Measurements from ENCODE around the gene PROM1.

Gene PROM1, protein sequence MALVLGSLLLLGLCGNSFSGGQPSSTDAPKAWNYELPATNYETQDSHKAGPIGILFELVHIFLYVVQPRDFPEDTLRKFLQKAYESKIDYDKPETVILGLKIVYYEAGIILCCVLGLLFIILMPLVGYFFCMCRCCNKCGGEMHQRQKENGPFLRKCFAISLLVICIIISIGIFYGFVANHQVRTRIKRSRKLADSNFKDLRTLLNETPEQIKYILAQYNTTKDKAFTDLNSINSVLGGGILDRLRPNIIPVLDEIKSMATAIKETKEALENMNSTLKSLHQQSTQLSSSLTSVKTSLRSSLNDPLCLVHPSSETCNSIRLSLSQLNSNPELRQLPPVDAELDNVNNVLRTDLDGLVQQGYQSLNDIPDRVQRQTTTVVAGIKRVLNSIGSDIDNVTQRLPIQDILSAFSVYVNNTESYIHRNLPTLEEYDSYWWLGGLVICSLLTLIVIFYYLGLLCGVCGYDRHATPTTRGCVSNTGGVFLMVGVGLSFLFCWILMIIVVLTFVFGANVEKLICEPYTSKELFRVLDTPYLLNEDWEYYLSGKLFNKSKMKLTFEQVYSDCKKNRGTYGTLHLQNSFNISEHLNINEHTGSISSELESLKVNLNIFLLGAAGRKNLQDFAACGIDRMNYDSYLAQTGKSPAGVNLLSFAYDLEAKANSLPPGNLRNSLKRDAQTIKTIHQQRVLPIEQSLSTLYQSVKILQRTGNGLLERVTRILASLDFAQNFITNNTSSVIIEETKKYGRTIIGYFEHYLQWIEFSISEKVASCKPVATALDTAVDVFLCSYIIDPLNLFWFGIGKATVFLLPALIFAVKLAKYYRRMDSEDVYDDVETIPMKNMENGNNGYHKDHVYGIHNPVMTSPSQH

DNA sequence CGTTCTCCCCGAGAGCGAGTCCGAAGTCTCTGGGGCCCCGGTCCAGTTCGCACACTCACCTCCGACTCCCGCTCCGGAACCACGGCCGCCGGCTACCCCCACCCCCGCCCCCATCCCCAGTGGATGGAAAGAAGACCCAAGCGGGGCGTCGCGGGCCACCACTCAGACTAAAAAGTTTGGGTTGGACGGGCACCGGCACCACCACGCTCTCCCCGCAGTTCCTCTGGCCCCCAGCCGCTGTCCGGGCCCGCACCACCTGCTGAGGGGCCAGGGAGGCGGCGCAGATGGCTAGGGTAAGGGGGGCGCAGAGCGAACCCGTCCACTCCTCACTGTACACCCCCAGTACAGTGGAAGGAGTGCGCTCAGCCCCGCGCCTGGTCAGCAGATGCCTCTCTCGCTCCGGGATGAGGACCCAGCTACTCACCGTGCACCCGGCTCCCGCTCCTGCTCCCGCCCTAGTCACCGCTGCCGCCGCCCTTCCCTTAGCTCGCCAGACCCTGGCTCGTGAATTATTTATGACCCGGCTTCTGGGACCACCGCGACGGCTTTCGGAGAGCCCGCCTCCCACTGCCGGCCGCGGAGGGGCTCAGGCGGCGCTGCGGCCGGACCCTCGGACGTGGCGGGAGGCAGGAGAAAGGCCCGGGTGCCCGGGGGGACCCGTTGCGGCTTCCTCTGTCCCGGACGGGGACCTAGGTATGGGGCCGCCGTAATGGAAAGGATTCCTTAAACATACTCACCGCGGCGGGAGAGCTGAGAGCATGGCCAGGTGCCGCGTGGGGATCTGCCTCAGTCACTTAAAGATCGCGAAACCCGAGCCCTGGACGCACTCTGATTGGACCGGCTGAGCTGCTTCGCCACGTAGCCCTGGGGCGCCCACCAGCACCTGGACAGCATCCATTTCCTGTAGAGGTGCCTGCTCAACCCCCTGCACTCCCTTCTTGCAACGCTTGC lies at the start of gene PROM1:
Gene PROM1, minus strand, starts transcription at position 783 of the 951 bp plus-strand sequence. CDS start 8,117 bp downstream, outside the sequence.
- DNase-seq = peak; percentile 53 to 63

- no peak for DNase-seq
Observed at GRCh38 chr4:16133406-16133805, 49.6 kb upstream of the PROM1 start.

DNA sequence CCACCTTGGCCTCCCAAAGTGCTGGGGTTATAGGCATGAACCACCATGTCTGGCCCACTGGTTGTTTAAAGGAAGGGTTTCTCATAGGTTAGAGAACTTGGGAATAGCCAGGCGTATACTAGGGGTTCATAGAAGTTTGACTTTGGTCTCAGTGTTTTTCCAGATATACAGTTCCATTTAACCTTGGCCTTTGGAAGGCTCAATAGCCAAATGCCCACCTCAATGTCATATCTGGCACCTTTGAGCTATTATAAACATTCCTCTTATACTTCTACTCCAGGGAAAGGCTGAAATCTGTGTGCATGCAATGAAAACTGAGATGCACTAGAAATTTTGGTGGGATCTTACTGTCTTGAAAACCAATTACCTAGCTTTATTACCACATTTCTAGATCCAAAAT lies 47.5 kb upstream of the PROM1 start:
- DNase-seq = no peak

DNA sequence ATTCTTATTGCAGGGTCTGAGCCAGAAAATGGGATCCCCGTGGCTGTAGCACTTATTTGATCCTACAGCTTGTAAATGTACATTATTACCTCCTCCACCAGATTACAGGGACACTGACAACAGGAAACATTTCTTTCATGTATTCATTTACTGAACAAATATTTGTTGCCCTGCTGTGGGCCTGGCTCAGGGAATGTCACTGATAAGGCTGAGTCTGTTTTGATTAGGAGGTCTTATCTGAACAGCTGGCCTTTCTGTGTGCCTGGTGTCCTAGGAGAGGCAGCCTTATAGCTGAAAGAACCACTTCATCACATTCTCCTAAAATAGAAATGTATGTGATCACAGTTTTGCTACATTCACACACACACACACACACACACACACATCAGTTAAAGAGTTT lies 45.5 kb upstream of the PROM1 start:
- DNase-seq = peak; percentile 69 to 74

DNA sequence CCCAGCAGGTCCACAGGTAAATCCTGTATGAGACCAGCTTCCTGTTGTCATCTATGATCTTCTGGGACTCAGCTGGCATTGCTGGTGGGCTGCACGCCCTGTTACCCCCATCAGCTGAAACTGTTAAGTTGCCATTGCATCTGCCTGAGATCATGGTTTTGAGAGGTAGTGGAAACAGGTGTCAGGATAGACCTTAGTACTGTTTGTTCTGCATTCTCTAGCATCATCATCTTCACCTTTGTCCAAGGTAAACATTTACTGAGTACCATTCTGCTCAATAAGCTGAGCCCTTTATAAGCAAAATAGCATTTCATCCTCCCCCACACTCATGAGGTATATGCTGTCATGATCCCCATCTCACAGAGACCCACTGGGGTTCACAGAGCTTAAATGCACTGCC lies 42.9 kb upstream of the PROM1 start:
- no peak for DNase-seq

GRCh38 chr4:16125571-16126445 lies 42.0 kb upstream of the PROM1 start:
- no peak for DNase-seq

DNA sequence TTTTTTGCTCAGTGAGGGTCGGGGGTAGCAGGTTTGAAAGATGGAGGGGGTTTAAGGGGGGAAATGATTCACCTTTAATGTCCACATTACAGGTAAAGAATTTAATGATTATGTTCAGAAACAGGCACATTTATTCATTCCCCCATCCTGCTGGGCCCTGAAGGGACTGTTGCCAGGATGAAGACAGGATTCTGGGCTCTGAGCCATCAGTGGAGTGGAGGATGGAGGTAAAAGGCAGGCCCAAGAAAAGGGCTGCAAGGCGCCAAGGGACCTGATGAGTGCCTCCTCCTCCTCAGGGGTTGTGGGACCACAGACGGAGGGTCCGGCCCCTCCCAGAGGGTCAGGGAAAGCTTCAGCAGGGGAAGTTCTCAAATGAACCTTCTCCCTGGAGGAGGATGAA lies 40.4 kb upstream of the PROM1 start:
- DNase-seq = no peak

- DNase-seq = peak; percentile 95 to 96
Observed at GRCh38 chr4:16123356-16124084, 39.7 kb upstream of the PROM1 start.

- no peak for DNase-seq
Observed at GRCh38 chr4:16122784-16123183, 39.0 kb upstream of the PROM1 start.

- no peak for DNase-seq
Observed at GRCh38 chr4:16122308-16122711, 38.5 kb upstream of the PROM1 start.

DNA sequence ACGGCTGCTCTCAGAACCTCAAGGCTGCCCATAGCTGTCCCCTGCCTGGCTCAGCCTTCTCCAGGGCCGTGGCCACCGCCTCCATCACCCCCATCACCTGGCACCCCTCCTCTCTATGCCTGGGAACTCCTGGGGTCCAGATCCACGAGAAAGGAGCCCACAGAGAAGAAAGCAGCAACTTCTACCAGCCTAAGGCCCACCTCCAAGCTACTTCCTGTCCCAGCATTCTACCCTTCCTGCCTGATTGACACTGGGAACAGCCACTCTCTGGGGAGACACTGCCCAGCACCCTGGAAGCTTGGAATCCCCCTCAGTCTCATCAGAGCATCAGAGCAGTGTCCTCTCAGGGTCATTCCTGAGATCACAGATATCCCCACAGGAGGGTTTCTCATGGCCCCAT lies 36.9 kb upstream of the PROM1 start:
- DNase-seq = no peak

DNA sequence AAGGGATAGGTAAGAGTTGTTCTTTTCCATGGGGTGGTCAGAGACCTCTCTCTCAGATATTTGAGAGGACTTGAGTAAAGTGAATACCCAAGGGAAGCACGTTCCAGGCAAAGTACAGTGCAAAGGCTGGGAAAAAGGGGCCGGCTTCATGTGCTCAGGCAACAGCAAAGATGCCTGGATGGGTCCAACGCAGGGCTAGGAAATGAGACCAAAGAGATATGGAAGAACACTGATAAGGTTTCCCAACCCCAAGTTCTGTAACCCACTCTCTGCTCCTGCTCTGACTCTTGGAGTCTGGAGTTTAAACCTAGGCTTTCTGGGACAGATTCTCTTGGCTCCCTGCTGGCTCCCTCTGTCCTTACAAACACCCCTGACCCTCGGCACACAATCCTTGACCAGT lies 36.2 kb upstream of the PROM1 start:
- DNase-seq = peak in 1 of 2 experiments; percentile 18

GRCh38 chr4:16118090-16118489 lies 34.3 kb upstream of the PROM1 start:
- no peak for DNase-seq

- DNase-seq = no peak
Observed at GRCh38 chr4:16117164-16117563, 33.3 kb upstream of the PROM1 start.

- DNase-seq = peak; percentile 30 to 31
Observed at GRCh38 chr4:16116493-16116990, 32.7 kb upstream of the PROM1 start.

DNA sequence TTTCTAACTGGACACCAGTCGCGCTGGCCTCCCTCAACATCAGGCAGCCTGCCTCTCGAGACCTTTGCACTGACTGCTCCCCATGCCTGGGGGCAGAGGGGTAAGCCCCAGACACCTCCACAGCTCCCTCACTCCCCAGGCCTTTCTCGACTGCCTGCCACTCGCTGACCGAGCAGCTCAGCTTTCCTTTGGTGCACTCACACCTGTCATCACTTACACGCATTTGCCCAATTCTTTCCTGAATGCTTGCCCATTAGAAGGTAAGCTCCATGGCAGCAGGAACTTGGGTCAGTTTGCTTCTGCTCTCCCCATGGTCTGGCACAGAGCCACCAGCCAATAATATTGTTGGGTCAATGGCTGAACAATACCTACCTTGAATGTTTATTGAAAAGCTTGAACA lies 32.2 kb upstream of the PROM1 start:
- no peak for DNase-seq

DNA sequence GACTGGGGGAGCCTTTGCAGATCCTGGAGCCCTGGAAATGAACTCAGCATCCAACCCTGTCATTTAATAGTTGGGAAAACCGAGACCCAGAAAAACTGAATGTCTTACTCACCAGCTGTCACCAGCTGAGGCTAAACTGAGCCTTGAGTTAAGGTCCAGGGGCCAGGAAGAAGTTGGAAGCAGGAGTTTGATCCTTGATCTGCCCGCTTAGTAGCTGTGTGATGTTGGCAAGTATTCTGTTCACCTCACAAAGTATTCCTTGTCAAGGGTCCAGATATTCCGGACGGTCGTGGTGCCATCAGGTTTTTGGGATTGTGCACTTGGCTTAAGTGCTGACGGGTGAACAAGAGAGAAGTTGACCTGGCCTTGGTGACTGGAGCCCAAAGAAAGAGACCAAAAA lies 30.7 kb upstream of the PROM1 start:
- DNase-seq = no peak

- no peak for DNase-seq
Observed at GRCh38 chr4:16113741-16114140, 29.9 kb upstream of the PROM1 start.

GRCh38 chr4:16111533-16111932 lies 27.7 kb upstream of the PROM1 start:
- DNase-seq = no peak

GRCh38 chr4:16110661-16111290 lies 27.0 kb upstream of the PROM1 start:
- no peak for DNase-seq

Data from NCI-H1930 (cell line).